ENCODE measurements around the gene HAUS1. TPM values are rescaled to one million over a fixed set of nuclear protein-coding genes. Genes with fewer than 3 reads are reported as not detected.
A peak's percentile ranks its signal among the peaks of the same experiment; 100 is the strongest.
"Not testable (repeated sequence)": the region's sequence is repeated elsewhere in the genome, so short reads cannot be mapped to it uniquely, and the experiment has no call there.

The HAUS1 gene
- total RNA-seq, 1 donor = 37.1 TPM

- no peak for TF ChIP-seq CTCF (IDR thresholded peaks at IDR 0.05; ENCODE audit: insufficient read depth, low read depth, low read length)
- peak; percentile 58 for DNase-seq (ENCODE audit: low read depth)
- H3K4me3 ChIP-seq (ENCODE audit: low read depth, low read length) = no peak overlapping the region
These were observed 51.5 kb downstream of the HAUS1 start for GRCh38 chr18:46155641-46156051.

GRCh38 chr18:46156124-46156745, 52.0 kb downstream of the HAUS1 start:
- DNase-seq (ENCODE audit: low read depth) = no peak
- no peak overlapping the region for H3K4me3 ChIP-seq (ENCODE audit: low read depth, low read length)
- TF ChIP-seq CTCF (IDR thresholded peaks at IDR 0.05; ENCODE audit: insufficient read depth, low read depth, low read length) = no peak

- TF ChIP-seq CTCF (IDR thresholded peaks at IDR 0.05; ENCODE audit: insufficient read depth, low read depth, low read length) = no peak
- DNase-seq (ENCODE audit: low read depth) = no peak
- no peak overlapping the region for H3K4me3 ChIP-seq (ENCODE audit: low read depth, low read length)
These were observed 52.7 kb downstream of the HAUS1 start for GRCh38 chr18:46156843-46157242.

GRCh38 chr18:46158499-46158898, 54.3 kb downstream of the HAUS1 start:
- TF ChIP-seq CTCF (IDR thresholded peaks at IDR 0.05; ENCODE audit: insufficient read depth, low read depth, low read length) = no peak
- no peak for DNase-seq (ENCODE audit: low read depth)
- no peak overlapping the region for H3K4me3 ChIP-seq (ENCODE audit: low read depth, low read length)

- TF ChIP-seq CTCF (IDR thresholded peaks at IDR 0.05; ENCODE audit: insufficient read depth, low read depth, low read length) = no peak
- no peak overlapping the region for H3K4me3 ChIP-seq (ENCODE audit: low read depth, low read length)
- DNase-seq (ENCODE audit: low read depth) = peak; percentile 30
These were observed 56.0 kb downstream of the HAUS1 start for GRCh38 chr18:46160050-46160798.

- not testable (repeated sequence) for H3K4me3 ChIP-seq (ENCODE audit: low read depth, low read length); DNase-seq (ENCODE audit: low read depth)
These were observed 56.7 kb downstream of the HAUS1 start for GRCh38 chr18:46160840-46161239.

- no peak for TF ChIP-seq CTCF (IDR thresholded peaks at IDR 0.05; ENCODE audit: insufficient read depth, low read depth, low read length)
- H3K4me3 ChIP-seq (ENCODE audit: low read depth, low read length) = no peak overlapping the region
- DNase-seq (ENCODE audit: low read depth) = no peak
These were observed 57.7 kb downstream of the HAUS1 start for GRCh38 chr18:46161703-46162396.

Measured in fibroblast of villous mesenchyme (primary cell).